HG02970 (cell line): Measurements from ENCODE around the gene PPP1R14B.

ENCODE experiments used
- ATAC-seq: cut with Tn5 transposase; IDR thresholded peaks from one replicate; pipeline ENCODE4 v1.9.1; 2021; ENCODE audit warnings: mild to moderate bottlenecking, moderate library complexity, moderate number of reproducible peaks; ENCODE audit not compliant: unreplicated experiment, low FRiP score

PPP1R14B gene

GRCh38 chr11:64219755-64220154, 27.0 kb downstream of the PPP1R14B start:
- ATAC-seq, result no peak

GRCh38 chr11:64219354-64219684, 27.4 kb downstream of the PPP1R14B start:
- no peak for ATAC-seq

DNA sequence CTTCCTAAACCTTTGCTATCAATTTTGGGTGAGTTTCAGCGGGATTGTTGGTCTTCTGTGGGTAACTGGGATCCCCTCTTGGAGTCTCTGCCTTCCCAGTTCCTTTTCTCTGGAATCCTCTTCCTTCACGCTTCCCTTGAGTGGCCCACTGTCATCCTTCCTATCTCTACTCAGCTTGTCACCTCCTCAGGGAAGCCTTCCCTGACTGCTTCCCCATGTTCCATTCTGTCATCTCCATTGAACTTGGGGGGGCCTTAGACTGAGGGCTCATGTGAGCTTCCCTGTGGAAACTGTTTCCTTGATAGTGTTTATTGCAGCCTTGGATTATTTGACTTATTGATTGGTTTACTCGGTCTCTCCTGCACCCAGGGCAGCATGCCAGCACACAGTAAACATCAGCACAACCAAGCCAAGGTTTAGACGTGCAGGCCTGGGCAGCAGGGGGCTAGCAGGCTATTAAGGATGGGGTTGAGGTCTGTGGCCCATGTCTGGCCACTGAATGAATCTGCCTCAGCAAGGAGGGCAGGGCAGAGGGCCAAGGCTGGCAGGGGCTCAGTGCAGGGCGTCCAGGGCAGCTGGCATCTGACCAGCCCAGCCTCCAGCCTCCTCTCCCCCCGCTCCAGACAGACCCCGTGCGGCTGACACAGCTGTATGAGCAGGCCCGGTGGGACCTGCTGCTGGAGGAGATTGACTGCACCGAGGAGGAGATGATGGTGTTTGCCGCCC, 28.0 kb downstream of the PPP1R14B start:
- no peak for ATAC-seq

DNA sequence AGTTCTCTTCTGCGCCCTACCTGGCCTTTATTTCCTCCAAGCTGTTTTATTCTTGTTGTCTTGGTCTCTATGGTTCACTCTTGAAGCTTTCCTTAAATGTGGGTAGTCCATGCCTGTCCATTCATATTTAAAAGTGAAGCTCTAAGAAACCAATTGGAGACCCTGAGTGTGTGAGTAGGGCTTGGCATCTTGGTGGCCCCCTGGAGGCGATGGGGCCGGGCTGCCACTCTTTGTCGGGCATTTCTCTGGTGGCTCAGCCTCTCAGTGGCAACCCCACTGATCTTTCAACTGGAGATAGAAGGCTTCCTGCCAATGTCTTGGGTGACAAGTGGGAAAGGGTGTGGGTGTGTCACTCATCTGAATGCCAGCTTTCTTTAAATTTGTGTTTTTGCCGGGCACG, 29.9 kb downstream of the PPP1R14B start:
- ATAC-seq, result no peak

- no peak for ATAC-seq
Observed at GRCh38 chr11:64211181-64211872, 35.4 kb downstream of the PPP1R14B start.

DNA sequence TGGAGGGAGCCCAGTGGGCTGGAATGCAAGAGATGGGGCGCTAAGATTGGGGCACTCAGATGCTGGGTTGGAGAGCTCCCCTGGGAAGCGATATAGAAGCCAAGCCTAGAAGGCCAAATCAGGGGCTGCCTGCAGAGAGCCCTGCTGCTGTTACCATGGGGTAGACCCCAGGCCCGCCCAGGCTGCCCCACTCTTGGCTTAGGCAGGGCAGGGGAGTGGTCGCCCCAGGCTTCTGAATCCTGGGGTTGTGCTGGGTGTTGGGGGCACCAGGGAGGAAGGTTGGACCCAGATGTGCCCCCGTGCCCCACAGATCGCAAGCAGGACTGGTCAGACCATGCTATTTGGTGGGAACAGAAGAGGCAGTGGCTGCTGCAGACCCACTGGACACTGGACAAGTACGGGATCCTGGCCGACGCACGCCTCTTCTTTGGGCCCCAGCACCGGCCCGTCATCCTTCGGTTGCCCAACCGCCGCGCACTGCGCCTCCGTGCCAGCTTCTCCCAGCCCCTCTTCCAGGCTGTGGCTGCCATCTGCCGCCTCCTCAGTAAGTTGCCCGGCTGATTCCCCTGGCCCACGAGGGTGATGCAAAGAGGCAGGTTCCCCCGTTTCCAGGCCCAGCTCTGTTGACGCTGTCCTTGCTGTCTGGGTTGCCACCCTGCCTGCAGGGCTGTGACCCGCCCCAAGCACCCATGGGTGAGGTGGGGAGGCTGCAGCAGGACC, 36.3 kb downstream of the PPP1R14B start:
- ATAC-seq, result no peak

DNA sequence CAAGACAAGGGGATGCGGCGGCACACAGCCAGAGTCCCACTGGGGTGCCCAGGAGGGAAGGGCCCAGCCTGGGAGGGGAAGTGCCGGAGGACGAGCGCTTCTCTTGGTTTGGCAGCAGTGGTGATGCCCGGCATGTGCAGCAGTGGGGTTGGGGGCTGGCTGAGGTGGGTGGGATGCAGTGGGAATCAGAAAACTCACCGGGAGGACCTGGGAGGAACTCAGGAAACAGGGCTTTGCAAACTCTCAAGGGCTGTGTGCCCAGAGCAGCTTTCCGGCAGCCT, 37.2 kb downstream of the PPP1R14B start:
- ATAC-seq, result no peak

GRCh38 chr11:64208796-64209562, 37.8 kb downstream of the PPP1R14B start:
- no peak for ATAC-seq

DNA sequence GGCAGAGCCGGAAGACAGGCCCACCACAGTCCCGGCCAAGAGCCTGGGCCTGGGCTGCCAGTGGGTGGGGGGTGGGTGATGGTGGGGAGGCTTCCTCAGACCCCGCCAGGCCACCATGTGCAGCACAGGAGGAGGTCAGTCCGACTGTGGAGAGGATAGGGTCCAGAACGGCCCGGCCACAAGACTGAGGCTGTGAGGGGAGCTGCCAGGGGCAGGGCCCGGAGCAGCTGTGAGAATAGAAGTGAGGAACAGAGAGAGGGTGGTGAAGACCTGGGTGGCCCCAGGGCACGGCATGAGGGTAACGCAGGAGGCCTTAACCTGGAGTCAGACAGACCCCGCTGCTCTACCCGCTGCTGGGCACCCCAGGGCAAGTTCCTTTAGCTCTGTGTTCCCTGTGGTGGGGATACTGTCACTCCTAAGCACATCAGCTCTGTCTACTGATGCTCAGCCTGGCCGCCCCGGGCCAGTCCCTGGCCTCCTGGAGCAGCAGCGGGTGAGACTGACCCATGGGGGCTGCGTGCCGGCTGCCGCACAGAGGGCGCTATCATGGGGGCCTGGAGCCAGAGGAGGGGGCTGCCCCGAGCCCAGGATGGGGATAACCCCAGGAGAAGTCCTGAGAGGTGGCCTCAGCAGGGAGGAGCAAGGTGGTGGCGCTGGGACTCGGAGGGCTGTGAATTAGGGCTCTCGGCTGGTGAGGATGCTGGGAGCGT, 38.5 kb downstream of the PPP1R14B start:
- ATAC-seq, result no peak

GRCh38 chr11:64207256-64208085, 39.3 kb downstream of the PPP1R14B start:
- ATAC-seq, result peak; percentile 33

GRCh38 chr11:64206457-64207255, 40.1 kb downstream of the PPP1R14B start, which contains the start of gene FERMT3:
FERMT3 (plus strand) TSS chr11:64206721; CDS start chr11:64207365, 644 bp downstream.
- ATAC-seq, result no peak

- ATAC-seq, result no peak
Observed at GRCh38 chr11:64204464-64204989, 42.2 kb downstream of the PPP1R14B start.

DNA sequence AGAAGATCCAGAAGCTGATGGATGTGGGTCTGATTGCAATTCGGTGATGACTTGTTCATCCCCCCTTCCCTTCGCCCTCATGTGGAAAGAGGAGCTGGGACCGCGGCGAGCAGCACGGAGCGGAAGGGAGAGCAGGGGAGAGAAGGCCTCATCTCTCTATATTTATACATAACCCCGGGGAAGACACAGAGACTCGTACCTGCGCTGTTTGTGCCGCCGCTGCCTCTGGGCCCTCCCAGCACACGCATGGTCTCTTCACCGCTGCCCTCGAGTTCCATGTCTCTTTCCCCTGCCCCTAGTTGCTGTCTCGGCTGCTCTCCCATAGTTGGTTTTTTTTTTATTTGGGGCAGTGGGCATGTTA, 42.7 kb downstream of the PPP1R14B start:
- ATAC-seq, result no peak

DNA sequence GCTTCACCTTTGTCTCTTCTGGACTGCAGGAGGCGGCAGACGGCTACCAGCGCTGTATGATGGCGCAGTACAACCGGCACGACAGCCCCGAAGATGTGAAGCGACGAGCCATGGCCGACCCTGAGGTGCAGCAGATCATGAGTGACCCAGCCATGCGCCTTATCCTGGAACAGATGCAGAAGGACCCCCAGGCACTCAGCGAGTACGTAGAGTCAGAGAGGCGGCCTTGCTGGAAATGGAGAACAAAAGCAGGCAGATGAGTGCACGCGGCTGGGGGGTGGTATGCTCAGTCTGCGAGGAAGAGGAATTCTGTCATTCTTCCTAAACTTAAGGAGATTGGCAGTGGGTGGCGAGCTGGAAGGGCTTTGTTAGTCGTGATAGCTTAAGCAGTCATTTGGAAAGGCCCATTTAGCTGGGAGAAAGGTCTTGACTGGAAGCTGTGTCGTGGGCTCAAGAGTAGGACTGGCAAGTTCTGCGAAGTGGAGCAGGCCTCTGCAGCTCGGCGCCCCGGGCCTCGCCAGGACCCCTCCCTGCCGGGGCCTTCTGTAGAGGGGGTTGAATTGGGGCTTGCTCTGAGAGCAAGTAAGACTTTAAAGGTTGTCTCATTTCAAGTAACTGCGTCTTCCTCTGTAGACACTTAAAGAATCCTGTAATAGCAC, 43.2 kb downstream of the PPP1R14B start:
- no peak for ATAC-seq

GRCh38 chr11:64202992-64203391, 43.8 kb downstream of the PPP1R14B start:
- no peak for ATAC-seq

DNA sequence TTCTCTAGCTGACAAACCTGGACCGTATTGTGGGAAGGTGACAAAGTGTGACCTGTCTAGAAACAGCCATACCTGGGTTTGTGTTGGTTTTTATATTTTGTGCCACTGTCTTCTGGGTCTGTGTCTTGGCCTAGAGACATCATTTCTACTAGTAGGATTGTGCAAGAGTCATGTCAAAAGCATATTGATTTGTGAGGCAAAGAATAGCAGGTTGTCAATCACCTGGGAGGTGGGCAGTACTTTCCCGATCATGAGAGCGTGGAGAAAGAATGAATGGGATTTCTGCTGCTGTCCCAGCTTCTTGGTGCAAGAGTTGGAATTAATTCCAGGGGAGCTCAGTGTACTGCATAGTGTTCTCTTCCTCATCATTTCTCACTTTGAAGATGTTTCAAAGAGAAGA, 45.2 kb downstream of the PPP1R14B start:
- no peak for ATAC-seq

GRCh38 chr11:64198511-64198910, 48.2 kb downstream of the PPP1R14B start:
- no peak for ATAC-seq

GRCh38 chr11:64196626-64197025, 50.1 kb downstream of the PPP1R14B start:
- no peak for ATAC-seq
